ENCODE measurements around the gene LRRC75A.

The LRRC75A gene

DNA sequence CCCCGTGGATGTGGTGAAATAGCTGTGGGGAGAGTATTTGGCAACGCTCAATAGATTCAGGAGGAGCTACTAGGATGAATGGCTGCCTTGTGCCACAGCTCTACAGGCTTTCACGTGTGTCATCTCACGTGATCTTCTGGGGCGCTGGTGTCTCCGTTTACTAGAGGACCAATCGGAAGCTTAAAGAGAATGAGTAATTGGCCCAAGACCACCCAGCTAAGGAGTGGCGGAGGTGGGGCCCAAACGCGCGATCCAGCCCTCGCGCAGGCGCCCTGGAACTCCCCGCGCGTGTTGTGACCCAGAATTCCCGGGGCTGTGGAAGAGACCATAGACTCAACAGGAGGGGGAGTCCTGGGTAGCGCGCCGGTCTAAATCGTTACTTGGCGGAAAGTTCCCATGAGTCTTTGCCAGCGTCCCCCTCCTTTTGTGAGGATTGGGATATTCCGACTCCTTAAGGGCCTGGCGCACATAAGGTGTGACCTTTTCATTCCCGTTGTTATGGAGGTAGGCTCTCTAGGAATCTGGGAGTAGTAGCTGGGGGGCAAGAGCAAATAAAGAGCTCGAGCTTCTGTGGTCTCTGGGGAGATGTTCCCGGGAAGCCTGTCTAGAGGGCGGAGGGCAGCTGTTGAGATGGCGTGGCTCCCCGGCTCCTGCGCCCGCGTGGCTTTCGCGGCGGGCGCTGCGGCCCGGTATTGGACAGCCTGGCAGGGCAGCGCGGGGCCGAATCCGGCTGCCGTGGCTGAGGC lies 53.3 kb downstream of the LRRC75A start:
- Histone ChIP-seq H3K9ac (ENCODE audit: low read depth in 1 of 2, low read length in 2 of 2) (peak overlapping the region; percentile 84 to 97), H3K36me3 (ENCODE audit: control insufficient read depth in 1 of 2, insufficient read depth in 2 of 2, low read length in 2 of 2) (peaks cover 20 to 30% of the 10 kb centered on the region in 2 donors), H3K4me3 (ENCODE audit: low read depth in 1 of 2, low read length in 2 of 2) (peak overlapping the region; percentile 75 to 95), H3K27me3 (ENCODE audit: control insufficient read depth in 1 of 2, insufficient read depth in 2 of 2, low read length in 2 of 2) (no peaks in the 10 kb centered on the region), H3K27ac (ENCODE audit: low read depth, low read length) (peak overlapping the region; percentile 86), H3K9me3 (ENCODE audit: control insufficient read depth in 1 of 2, low read length in 2 of 2) (no peaks in the 10 kb centered on the region), H3K4me1 (ENCODE audit: control insufficient read depth in 1 of 2, insufficient read depth in 2 of 2, low read length in 2 of 2) (peaks cover 29 to 34% of the 10 kb centered on the region in 2 donors)

DNA sequence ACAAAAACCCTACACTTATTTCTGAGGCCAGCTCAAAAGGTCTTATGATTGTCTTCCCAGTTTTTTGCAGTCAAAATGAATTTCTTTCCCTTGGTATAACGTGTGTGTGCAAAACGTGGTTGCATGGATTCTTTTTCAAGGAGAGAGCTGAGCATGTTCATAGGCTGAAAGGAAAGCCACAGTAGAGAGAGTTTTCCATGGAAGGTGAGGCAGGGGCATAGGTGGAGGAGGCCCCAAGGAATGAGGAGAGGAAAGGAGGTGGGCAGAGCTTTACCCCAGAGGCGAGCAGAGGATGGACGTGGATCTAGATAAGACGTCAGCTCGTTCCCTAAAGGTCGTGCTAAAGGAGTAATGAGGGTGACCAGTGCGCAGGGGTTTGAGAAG lies 53.8 kb downstream of the LRRC75A start:
- H3K9ac ChIP-seq (ENCODE audit: low read depth in 1 of 2, low read length in 2 of 2) = peak overlapping the region; percentile 69 to 84
- no peaks in the 10 kb centered on the region for H3K9me3 ChIP-seq (ENCODE audit: control insufficient read depth in 1 of 2, low read length in 2 of 2)
- peaks cover 17 to 28% of the 10 kb centered on the region in 2 donors for H3K36me3 ChIP-seq (ENCODE audit: control insufficient read depth in 1 of 2, insufficient read depth in 2 of 2, low read length in 2 of 2)
- H3K4me1 ChIP-seq (ENCODE audit: control insufficient read depth in 1 of 2, insufficient read depth in 2 of 2, low read length in 2 of 2) = peaks cover 29% of the 10 kb centered on the region in 2 donors
- peak overlapping the region; percentile 48 for H3K27ac ChIP-seq (ENCODE audit: low read depth, low read length)
- no peaks in the 10 kb centered on the region for H3K27me3 ChIP-seq (ENCODE audit: control insufficient read depth in 1 of 2, insufficient read depth in 2 of 2, low read length in 2 of 2)
- peak overlapping the region; percentile 75 to 95 for H3K4me3 ChIP-seq (ENCODE audit: low read depth in 1 of 2, low read length in 2 of 2)

DNA sequence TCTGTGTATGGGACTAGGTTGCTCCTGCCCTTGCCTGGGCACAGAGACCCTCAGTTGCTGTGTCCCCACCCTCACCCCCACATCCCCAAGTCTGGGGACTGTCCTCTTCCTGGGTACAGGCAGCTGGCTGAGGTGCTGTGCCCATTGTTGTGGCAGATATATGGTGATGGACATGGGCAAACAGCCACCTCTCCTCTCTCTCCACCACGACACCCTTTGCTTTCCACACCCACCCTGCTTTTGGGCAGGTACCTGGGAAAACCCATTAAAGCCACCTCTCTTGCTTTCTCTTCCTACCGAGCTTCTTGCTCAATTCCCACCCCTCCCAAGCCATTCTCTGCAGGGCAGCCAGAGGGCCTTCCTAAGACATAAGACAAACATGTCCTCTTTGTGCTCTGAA lies 54.9 kb downstream of the LRRC75A start:
- H3K9ac ChIP-seq (ENCODE audit: low read depth in 1 of 2, low read length in 2 of 2) = no peak overlapping the region
- H3K4me1 ChIP-seq (ENCODE audit: control insufficient read depth in 1 of 2, insufficient read depth in 2 of 2, low read length in 2 of 2) = peaks cover 22 to 24% of the 10 kb centered on the region in 2 donors
- no peaks in the 10 kb centered on the region for H3K27me3 ChIP-seq (ENCODE audit: control insufficient read depth in 1 of 2, insufficient read depth in 2 of 2, low read length in 2 of 2)
- H3K9me3 ChIP-seq (ENCODE audit: control insufficient read depth in 1 of 2, low read length in 2 of 2) = no peaks in the 10 kb centered on the region
- peaks cover 7 to 19% of the 10 kb centered on the region in 2 donors for H3K36me3 ChIP-seq (ENCODE audit: control insufficient read depth in 1 of 2, insufficient read depth in 2 of 2, low read length in 2 of 2)
- H3K27ac ChIP-seq (ENCODE audit: low read depth, low read length) = no peak overlapping the region
- no peak overlapping the region for H3K4me3 ChIP-seq (ENCODE audit: low read depth in 1 of 2, low read length in 2 of 2)

DNA sequence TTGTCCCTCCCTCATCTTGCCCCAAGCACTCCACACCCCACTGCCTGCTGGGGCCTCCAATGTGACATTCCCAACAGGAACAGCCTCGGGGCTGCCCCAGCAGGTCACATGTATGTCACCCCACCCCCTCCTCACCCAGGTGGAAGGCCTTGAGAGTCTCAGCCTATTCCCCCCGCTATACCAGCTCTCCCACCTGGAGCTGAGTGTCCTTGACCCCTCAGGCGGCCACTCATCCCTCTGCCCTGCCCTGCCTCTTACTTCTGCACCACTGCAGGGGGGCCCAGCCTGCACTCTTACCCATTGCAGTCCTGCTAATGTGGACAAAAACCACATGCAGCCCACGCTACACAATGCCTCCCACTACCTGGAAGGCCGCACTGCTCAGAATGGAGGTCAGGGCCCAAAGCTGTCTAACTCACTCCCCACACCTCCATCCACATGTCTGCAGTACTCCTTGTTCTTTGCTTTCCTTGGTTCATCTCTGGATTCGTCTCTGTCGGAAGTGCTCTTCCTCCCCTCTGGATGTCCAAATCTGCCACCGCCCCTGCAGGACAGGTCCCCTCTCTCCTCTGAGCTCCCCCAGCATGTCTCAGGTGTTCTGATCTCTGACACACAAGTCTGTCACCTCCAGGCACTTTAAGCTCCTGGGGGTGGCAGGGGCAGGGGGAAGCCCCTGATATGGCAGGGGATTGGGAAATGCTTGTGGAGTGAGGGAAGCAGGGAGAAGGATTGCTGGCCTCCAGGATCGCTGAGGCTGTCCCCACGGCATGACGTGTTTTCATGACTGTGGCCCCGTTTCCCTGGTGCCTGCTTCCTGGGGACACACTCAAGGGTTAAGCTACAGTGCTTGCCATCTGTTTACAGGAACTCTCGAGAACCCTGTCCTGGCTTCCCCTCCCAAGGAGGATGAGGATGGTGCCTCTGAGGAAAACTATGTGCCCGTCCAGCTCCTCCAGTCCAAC lies 55.8 kb downstream of the LRRC75A start:
- H3K4me3 ChIP-seq (ENCODE audit: low read depth in 1 of 2, low read length in 2 of 2) = no peak overlapping the region
- H3K9me3 ChIP-seq (ENCODE audit: control insufficient read depth in 1 of 2, low read length in 2 of 2) = no peaks in the 10 kb centered on the region
- peak overlapping the region in 1 of 2 donors; percentile 2 for H3K9ac ChIP-seq (ENCODE audit: low read depth in 1 of 2, low read length in 2 of 2)
- no peak overlapping the region for H3K27ac ChIP-seq (ENCODE audit: low read depth, low read length)
- H3K4me1 ChIP-seq (ENCODE audit: control insufficient read depth in 1 of 2, insufficient read depth in 2 of 2, low read length in 2 of 2) = peaks cover 15 to 20% of the 10 kb centered on the region in 2 donors
- peaks cover 6 to 10% of the 10 kb centered on the region in 2 donors for H3K36me3 ChIP-seq (ENCODE audit: control insufficient read depth in 1 of 2, insufficient read depth in 2 of 2, low read length in 2 of 2)
- no peaks in the 10 kb centered on the region for H3K27me3 ChIP-seq (ENCODE audit: control insufficient read depth in 1 of 2, insufficient read depth in 2 of 2, low read length in 2 of 2)

DNA sequence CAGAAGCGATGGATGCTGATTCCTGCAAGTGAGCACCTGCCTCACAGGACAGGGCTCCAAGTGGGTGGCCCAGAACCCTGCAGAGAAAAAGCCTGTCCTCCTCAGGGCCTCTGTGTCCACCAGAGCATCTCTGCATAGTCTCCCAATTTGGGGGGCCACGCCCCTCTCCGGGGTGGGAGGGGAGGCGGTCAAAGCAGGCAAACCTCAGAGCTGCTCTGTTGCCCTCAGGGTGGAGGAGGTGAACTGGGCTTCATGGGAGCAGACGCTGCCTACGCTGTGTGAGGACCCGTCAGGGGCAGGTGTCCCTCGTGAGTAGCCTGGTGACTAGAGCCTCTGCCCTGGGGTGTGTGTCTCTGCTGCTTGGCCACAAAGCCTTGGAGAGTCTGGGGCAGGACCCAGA lies 57.3 kb downstream of the LRRC75A start:
- Histone ChIP-seq H3K9me3 (ENCODE audit: control insufficient read depth in 1 of 2, low read length in 2 of 2) (no peaks in the 10 kb centered on the region), H3K36me3 (ENCODE audit: control insufficient read depth in 1 of 2, insufficient read depth in 2 of 2, low read length in 2 of 2) (peaks cover 2 to 6% of the 10 kb centered on the region in 2 donors), H3K4me1 (ENCODE audit: control insufficient read depth in 1 of 2, insufficient read depth in 2 of 2, low read length in 2 of 2) (peaks cover 4 to 6% of the 10 kb centered on the region in 2 donors), H3K4me3 (ENCODE audit: low read depth in 1 of 2, low read length in 2 of 2) (no peak overlapping the region), H3K27me3 (ENCODE audit: control insufficient read depth in 1 of 2, insufficient read depth in 2 of 2, low read length in 2 of 2) (no peaks in the 10 kb centered on the region), H3K9ac (ENCODE audit: low read depth in 1 of 2, low read length in 2 of 2) (no peak overlapping the region), H3K27ac (ENCODE audit: low read depth, low read length) (no peak overlapping the region)

DNA sequence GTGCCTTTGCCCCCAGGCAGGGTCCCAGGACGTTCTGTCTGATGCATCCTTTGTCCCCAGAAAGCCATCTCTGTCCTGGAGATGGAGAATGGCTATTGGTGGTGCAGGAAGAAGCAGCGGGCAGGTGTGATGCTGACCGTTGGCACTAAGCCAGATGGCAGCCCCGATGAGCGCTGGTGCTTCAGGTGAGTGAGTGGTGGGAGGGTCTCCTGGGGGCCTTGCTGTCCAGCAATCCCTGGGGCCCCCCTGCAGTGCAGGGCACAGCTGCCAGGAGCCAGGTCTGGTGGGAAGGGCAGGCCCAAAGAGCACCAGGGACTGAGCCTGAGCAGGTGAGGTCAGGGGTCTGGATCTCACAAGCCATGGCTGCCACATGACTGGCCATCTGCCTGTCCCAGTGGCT lies 58.5 kb downstream of the LRRC75A start:
- no peaks in the 10 kb centered on the region for H3K27me3 ChIP-seq (ENCODE audit: control insufficient read depth in 1 of 2, insufficient read depth in 2 of 2, low read length in 2 of 2)
- peaks cover 2 to 12% of the 10 kb centered on the region in 2 donors for H3K36me3 ChIP-seq (ENCODE audit: control insufficient read depth in 1 of 2, insufficient read depth in 2 of 2, low read length in 2 of 2)
- H3K9me3 ChIP-seq (ENCODE audit: control insufficient read depth in 1 of 2, low read length in 2 of 2) = no peaks in the 10 kb centered on the region
- no peak overlapping the region for H3K9ac ChIP-seq (ENCODE audit: low read depth in 1 of 2, low read length in 2 of 2)
- H3K4me1 ChIP-seq (ENCODE audit: control insufficient read depth in 1 of 2, insufficient read depth in 2 of 2, low read length in 2 of 2) = peaks cover 4 to 5% of the 10 kb centered on the region in 2 donors
- no peak overlapping the region for H3K27ac ChIP-seq (ENCODE audit: low read depth, low read length)
- H3K4me3 ChIP-seq (ENCODE audit: low read depth in 1 of 2, low read length in 2 of 2) = no peak overlapping the region

DNA sequence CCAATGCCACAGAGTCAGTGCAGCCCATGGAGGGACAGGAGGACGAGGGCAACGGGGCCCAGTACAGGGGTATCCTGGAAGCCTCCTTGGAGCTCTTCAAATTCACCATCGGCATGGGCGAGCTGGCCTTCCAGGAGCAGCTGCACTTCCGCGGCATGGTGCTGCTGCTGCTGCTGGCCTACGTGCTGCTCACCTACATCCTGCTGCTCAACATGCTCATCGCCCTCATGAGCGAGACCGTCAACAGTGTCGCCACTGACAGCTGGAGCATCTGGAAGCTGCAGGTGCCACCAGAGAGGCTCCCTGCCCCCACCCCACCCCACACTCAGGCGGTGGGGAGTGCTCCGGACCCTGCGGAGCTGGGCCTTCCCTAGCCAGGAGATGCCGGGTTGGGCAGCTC lies 60.0 kb downstream of the LRRC75A start:
- Histone ChIP-seq H3K9ac (ENCODE audit: low read depth in 1 of 2, low read length in 2 of 2) (no peak overlapping the region), H3K9me3 (ENCODE audit: control insufficient read depth in 1 of 2, low read length in 2 of 2) (no peaks in the 10 kb centered on the region), H3K27ac (ENCODE audit: low read depth, low read length) (no peak overlapping the region), H3K36me3 (ENCODE audit: control insufficient read depth in 1 of 2, insufficient read depth in 2 of 2, low read length in 2 of 2) (peaks cover 2 to 19% of the 10 kb centered on the region in 2 donors), H3K4me1 (ENCODE audit: control insufficient read depth in 1 of 2, insufficient read depth in 2 of 2, low read length in 2 of 2) (no peaks in the 10 kb centered on the region), H3K4me3 (ENCODE audit: low read depth in 1 of 2, low read length in 2 of 2) (no peak overlapping the region), H3K27me3 (ENCODE audit: control insufficient read depth in 1 of 2, insufficient read depth in 2 of 2, low read length in 2 of 2) (no peaks in the 10 kb centered on the region)

DNA sequence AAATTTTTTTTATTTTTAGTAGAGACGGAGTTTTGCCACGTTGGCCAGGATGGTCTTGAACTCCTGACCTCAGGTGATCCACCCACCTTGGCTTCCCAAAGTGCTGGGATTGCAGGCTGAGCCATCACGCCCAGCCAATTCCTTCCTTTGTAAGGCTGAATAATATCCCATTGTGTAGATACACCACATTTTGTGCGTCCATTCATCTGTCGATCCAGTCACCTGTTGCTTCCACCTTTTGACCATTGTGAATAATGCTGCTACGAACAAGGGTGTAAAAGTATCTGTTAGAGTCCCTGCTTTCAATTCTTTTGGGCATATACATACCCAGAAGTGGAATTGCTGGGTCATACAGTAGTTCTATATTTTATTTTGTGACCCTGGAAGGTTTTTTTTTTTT lies 61.3 kb downstream of the LRRC75A start:
- Histone ChIP-seq H3K9ac (ENCODE audit: low read depth in 1 of 2, low read length in 2 of 2) (no peak overlapping the region), H3K4me1 (ENCODE audit: control insufficient read depth in 1 of 2, insufficient read depth in 2 of 2, low read length in 2 of 2) (no peaks in the 10 kb centered on the region), H3K9me3 (ENCODE audit: control insufficient read depth in 1 of 2, low read length in 2 of 2) (no peaks in the 10 kb centered on the region), H3K4me3 (ENCODE audit: low read depth in 1 of 2, low read length in 2 of 2) (no peak overlapping the region), H3K27me3 (ENCODE audit: control insufficient read depth in 1 of 2, insufficient read depth in 2 of 2, low read length in 2 of 2) (no peaks in the 10 kb centered on the region), H3K27ac (ENCODE audit: low read depth, low read length) (no peak overlapping the region), H3K36me3 (ENCODE audit: control insufficient read depth in 1 of 2, insufficient read depth in 2 of 2, low read length in 2 of 2) (peaks cover 2 to 32% of the 10 kb centered on the region in 2 donors)

DNA sequence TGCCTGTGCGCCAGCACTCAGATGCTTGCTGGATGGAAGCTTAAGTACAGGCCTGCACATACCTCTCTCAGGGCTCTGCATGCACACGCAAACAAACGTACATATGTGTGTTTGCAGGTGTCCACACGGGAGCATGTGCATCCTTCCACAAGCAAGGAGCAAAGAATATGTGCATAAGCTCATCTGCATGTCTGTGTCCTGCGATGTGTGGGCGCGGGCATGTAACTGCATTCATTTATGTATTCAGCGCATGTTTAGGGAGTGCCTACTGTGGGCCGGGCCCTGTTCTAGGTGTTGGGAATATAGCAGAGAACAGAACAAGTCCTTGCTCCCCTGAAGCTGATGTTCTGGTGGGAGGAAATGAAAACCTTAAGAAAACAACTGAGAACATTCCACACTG lies 62.9 kb downstream of the LRRC75A start:
- peaks cover 2 to 33% of the 10 kb centered on the region in 2 donors for H3K36me3 ChIP-seq (ENCODE audit: control insufficient read depth in 1 of 2, insufficient read depth in 2 of 2, low read length in 2 of 2)

More for the DNA sequence above, 62.9 kb downstream of the LRRC75A start:
- Histone ChIP-seq H3K4me1 (ENCODE audit: control insufficient read depth in 1 of 2, insufficient read depth in 2 of 2, low read length in 2 of 2) (no peaks in the 10 kb centered on the region), H3K27me3 (ENCODE audit: control insufficient read depth in 1 of 2, insufficient read depth in 2 of 2, low read length in 2 of 2) (no peaks in the 10 kb centered on the region), H3K9ac (ENCODE audit: low read depth in 1 of 2, low read length in 2 of 2) (no peak overlapping the region), H3K4me3 (ENCODE audit: low read depth in 1 of 2, low read length in 2 of 2) (no peak overlapping the region), H3K9me3 (ENCODE audit: control insufficient read depth in 1 of 2, low read length in 2 of 2) (no peaks in the 10 kb centered on the region), H3K27ac (ENCODE audit: low read depth, low read length) (no peak overlapping the region)

Data from duodenal mucosa (tissue), 2 donors.